GM15510 (cell line): Measurements from ENCODE around the gene SCN4A.

ENCODE experiments used
- POLR2A ChIP-seq: IDR thresholded peaks from 3 replicates; pipeline ENCODE4 v1.6.1; 2011; ENCODE audit warnings: borderline replicate concordance; ENCODE audit not compliant: insufficient read length; ENCODE audit errors: extremely low read depth

The SCN4A gene

DNA sequence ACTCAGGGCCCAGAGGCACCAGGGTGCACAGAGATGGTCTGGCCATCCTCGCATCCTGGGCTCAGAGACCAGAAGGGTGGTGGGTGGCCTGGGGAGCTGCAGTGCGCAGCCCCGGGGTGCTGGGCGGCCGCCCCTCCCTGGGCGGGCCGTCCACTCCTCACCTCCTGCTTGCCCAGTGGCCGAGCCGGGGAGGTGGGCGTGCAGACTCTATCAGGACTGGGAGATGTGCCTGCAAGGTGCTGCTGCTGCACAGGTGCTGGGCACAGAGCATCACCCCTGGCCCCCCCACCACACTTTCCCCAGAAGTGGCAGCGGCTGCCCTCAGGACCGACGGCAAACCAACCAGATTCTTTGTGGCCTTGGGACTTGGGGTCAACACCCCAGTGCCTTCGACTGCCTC, at the start of gene SCN4A:
Gene SCN4A (minus strand): TSS at position 123 of the 400 bp plus-strand sequence. CDS start 77 bp downstream, at position 46.
- TF ChIP-seq POLR2A, result no peak

DNA sequence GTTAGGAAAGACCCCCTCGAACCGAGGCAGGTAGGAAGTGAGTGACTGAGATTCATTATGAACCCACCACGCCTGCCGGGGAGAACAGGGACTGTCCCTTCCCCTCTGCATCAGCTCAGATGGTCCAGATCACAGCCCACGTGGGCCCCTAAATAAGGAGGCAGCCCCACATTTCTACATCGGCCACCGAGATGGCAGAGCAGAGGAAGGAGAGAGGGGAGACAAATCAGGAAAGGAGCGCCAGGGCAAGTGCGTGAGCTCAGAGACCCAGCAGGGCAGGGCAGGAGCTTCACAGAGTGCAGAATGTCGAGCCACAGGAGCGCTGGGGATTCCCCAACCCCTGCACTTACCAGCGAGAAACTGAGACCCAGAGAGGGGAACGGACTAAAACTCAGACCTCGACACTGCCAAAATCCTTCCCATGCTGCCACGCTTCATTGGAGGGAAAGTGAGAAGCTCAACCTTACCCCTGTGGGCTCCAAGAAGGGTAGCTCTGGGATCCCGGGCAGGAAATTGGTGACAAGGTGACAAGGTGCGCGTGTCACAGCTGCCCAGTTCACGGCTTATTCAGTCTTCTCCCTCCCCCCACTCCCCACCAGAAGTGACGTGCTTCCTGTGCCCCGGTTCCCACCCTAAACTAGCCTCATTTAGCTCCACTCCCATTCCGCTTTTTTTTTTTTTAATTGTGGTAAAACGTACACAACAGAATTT, 47.5 kb upstream of the SCN4A start, which contains the start of gene ICAM2:
Gene ICAM2 (minus strand): TSS at position 578 of the 711 bp plus-strand sequence. CDS start 13,942 bp downstream, outside the sequence.
- peak; percentile 75 for TF ChIP-seq POLR2A

- TF ChIP-seq POLR2A, result no peak
These were observed 44.8 kb upstream of the SCN4A start for GRCh38 chr17:64017381-64017980.

- TF ChIP-seq POLR2A, result no peak
These were observed 44.3 kb upstream of the SCN4A start for GRCh38 chr17:64016974-64017373.

DNA sequence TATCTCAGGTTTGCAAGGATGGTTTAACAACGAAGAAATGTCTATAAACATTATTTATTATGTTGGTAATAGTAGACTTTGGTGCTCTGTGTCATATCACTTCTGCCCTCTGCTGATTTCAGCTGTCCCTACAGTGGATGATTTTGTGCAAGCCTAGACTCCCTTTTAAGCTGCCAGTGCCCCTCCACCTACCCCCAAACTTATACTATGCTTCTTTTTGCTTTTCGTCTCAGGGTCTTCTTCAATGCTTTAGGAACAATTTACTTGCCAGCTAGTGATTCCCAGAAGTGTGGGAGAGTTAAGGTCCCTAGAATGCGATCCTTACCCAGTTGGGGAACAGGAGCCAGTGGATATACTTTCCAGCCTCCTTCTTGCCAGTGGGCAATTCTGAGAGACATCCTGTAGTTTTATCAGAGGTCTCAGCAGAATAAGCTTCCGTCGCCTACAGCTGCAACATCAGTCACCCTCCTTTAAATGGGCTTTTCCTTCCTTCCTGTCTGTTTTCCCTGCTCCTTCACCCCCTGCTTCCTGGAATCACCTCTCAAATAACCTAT, 43.6 kb upstream of the SCN4A start:
- TF ChIP-seq POLR2A, result no peak

GRCh38 chr17:64015447-64015846, 42.7 kb upstream of the SCN4A start:
- no peak for TF ChIP-seq POLR2A

- TF ChIP-seq POLR2A, result no peak
These were observed 37.1 kb upstream of the SCN4A start for GRCh38 chr17:64009571-64010402.

DNA sequence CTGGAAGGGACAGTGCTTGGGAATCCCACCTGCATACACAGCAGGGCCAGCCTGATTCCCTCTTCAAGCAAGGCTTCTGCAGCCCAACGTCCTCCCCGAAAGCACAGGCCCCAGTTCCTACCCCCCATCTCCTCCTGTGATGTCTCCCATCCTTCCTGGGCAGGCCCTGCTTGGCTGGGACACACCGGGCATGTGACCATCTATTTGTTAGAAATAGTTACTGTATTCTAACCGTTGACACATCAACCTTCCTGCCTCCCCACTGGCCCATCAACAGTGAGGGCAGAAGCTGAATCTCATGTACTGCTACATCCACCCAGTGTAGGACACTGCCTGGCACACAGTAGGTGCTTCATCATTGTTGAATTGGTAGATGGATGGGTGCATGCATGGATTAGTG, 36.1 kb upstream of the SCN4A start:
- TF ChIP-seq POLR2A, result no peak

DNA sequence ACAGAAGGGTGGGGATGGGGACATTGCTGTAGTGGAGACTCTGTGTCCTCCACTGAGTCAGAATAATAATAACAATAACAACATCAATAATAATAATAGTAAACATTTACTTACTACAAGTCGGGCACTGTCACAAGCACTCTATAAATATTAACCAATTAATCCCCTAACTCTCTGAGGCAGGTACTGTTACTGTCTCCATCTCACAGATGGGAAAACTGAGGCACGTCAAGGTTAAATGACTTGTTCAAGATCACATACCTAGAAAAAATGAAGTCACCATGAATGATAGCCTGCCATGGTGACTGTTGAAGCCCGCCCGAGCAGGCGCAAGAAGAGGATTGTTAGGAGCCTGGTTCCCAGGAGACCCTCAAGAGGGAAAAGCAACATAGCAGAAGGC, 35.6 kb upstream of the SCN4A start:
- no peak for TF ChIP-seq POLR2A

DNA sequence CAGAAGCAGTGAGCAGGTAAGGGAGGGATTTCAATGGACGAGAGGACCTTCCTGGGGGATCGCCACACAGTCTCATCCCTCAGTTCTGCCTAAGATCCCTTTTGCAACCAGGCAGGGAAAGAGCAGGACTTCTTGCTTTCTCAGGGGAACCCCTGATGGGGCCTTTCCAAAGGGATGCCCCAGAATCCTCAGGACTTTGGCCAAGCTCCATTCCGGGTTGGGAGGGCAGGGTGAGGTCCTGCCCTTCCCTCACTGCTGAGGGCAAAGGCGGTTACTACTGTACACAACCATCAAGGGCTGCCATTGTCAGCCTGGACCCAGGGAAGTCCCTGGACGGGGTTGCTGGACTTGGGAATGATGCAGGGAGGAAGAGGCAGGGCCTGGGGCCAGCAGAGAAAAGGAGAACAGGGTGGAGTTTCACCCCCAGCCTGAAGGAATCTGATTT, 35.1 kb upstream of the SCN4A start:
- no peak for TF ChIP-seq POLR2A

- TF ChIP-seq POLR2A, result no peak
These were observed 33.8 kb upstream of the SCN4A start for GRCh38 chr17:64006361-64007088.

GRCh38 chr17:64005734-64006167, 33.0 kb upstream of the SCN4A start:
- TF ChIP-seq POLR2A, result no peak

- no peak for TF ChIP-seq POLR2A
These were observed 32.4 kb upstream of the SCN4A start for GRCh38 chr17:64004903-64005733.
